Glutamatergic neuron (in vitro differentiated cells): ENCODE results near the gene HIPK3. TPM values are rescaled to one million over a fixed set of nuclear protein-coding genes. Genes with fewer than 3 reads are reported as not detected.
"Not testable (repeated sequence)": the region's sequence is repeated elsewhere in the genome, so short reads cannot be mapped to it uniquely, and the experiment has no call there.

Experiments used
- DNase-seq: peaks from one replicate; pipeline ENCODE4 v3.0.0; 2022
- H3K27ac Mint-ChIP-seq: one replicate; pipeline ENCODE4 v1.8.0; 2020; ENCODE audit warnings: mild to moderate bottlenecking, mixed read lengths, inconsistent platforms; ENCODE audit not compliant: unreplicated experiment
- H3K27me3 Mint-ChIP-seq: one replicate; pipeline ENCODE4 v1.8.0; 2020; ENCODE audit warnings: mild to moderate bottlenecking, moderate library complexity, mixed read lengths, inconsistent platforms; ENCODE audit not compliant: unreplicated experiment
- H3K36me3 Mint-ChIP-seq: one replicate; pipeline ENCODE4 v1.8.0; 2020; ENCODE audit warnings: mild to moderate bottlenecking, mixed read lengths, inconsistent platforms; ENCODE audit not compliant: unreplicated experiment
- H3K4me1 Mint-ChIP-seq: one replicate; pipeline ENCODE4 v1.8.0; 2020; ENCODE audit warnings: mild to moderate bottlenecking, low read depth, mixed read lengths, inconsistent platforms; ENCODE audit not compliant: unreplicated experiment
- H3K4me3 Mint-ChIP-seq: one replicate; pipeline ENCODE4 v1.8.0; 2020; ENCODE audit warnings: mild to moderate bottlenecking, mixed read lengths, inconsistent platforms; ENCODE audit not compliant: unreplicated experiment
- H3K9me3 Mint-ChIP-seq: one replicate; pipeline ENCODE4 v1.8.0; 2020; ENCODE audit warnings: mild to moderate bottlenecking, moderate library complexity, mixed read lengths, inconsistent platforms; ENCODE audit not compliant: unreplicated experiment
- CTCF ChIP-seq: fragments of 200-600 bp; sonication (generic); IDR thresholded peaks from one replicate; pipeline ENCODE4 v1.5.0; 2021; ENCODE audit not compliant: partially characterized antibody, unreplicated experiment
- total RNA-seq: library from RNA; stranded (reverse); fragmentation: NEBNext Ultra II Directional; extraction: Animal tissue kit (Norgen Biotek cat#: 25700); gene quantifications from one replicate; pipeline ENCODE4 v1.2.1, GENCODE V29; 2021; ENCODE audit not compliant: unreplicated experiment

HIPK3 gene
- total RNA-seq, 1 donor from 2014 or later, result 56.5 TPM

- Mint-ChIP-seq H3K9me3 (peaks cover 18% of the 10 kb centered on the region), H3K36me3 (no peaks in the 10 kb centered on the region), H3K4me1 (peaks cover 19% of the 10 kb centered on the region), H3K27me3 (peaks cover 14% of the 10 kb centered on the region), H3K27ac (peak overlapping the region; percentile 98), H3K4me3 (peak overlapping the region; percentile 99)
- no peak for DNase-seq
- TF ChIP-seq CTCF, result no peak
Measured at GRCh38 chr11:33258631-33259205, 1.5 kb downstream of the HIPK3 start.

GRCh38 chr11:33259869-33260268 lies 2.7 kb downstream of the HIPK3 start:
- Mint-ChIP-seq H3K4me3 (peak overlapping the region; percentile 99), H3K36me3 (no peaks in the 10 kb centered on the region), H3K27me3 (peaks cover 14% of the 10 kb centered on the region), H3K27ac (peak overlapping the region; percentile 62), H3K9me3 (peaks cover 18% of the 10 kb centered on the region), H3K4me1 (peaks cover 23% of the 10 kb centered on the region)
- TF ChIP-seq CTCF, result no peak
- DNase-seq, result no peak

GRCh38 chr11:33261350-33261749 lies 4.2 kb downstream of the HIPK3 start:
- Mint-ChIP-seq H3K4me1 (peaks cover 23% of the 10 kb centered on the region), H3K27ac (peak overlapping the region; percentile 95), H3K9me3 (peaks cover 18% of the 10 kb centered on the region), H3K27me3 (peaks cover 14% of the 10 kb centered on the region), H3K4me3 (peak overlapping the region; percentile 87)
- not testable (repeated sequence) for H3K36me3 Mint-ChIP-seq, DNase-seq

- Mint-ChIP-seq H3K4me3 (peak overlapping the region; percentile 21), H3K27ac (peak overlapping the region; percentile 95), H3K36me3 (no peaks in the 10 kb centered on the region), H3K27me3 (peaks cover 10% of the 10 kb centered on the region), H3K9me3 (peaks cover 12% of the 10 kb centered on the region), H3K4me1 (peaks cover 20% of the 10 kb centered on the region)
- TF ChIP-seq CTCF, result no peak
- no peak for DNase-seq
Measured at GRCh38 chr11:33262011-33262645, 4.9 kb downstream of the HIPK3 start.

GRCh38 chr11:33263549-33263948 lies 6.4 kb downstream of the HIPK3 start:
- Mint-ChIP-seq H3K9me3 (peaks cover 10% of the 10 kb centered on the region), H3K4me3 (no peak overlapping the region), H3K4me1 (peaks cover 20% of the 10 kb centered on the region), H3K36me3 (no peaks in the 10 kb centered on the region), H3K27ac (peak overlapping the region; percentile 22), H3K27me3 (peaks cover 6% of the 10 kb centered on the region)
- no peak for TF ChIP-seq CTCF
- DNase-seq, result no peak
